Activated CD8-positive, alpha-beta T cell treated with anti-CD3 and anti-CD28 coated beads for 36 hours (primary cell): ENCODE measurements around the gene EVC. TPM values are rescaled to one million over a fixed set of nuclear protein-coding genes. Genes with fewer than 3 reads are reported as not detected.

ENCODE experiments used
- ATAC-seq: fragments of 200-7000 bp; cut with Tn5 transposase; one replicate; pipeline ENCODE4 v1.10.0; 2021; ENCODE audit warnings: mild to moderate bottlenecking, moderate library complexity
- CTCF ChIA-PET: fragments of 350-600 bp; sonication (Branson Sonifier 250); formaldehyde crosslinking; loops from one replicate; lab custom pipeline; 2021; ENCODE audit warnings: antibody characterized with exemption; lab: Charles Lee
- POLR2A ChIA-PET: fragments of 350-600 bp; sonication (Branson Sonifier 250); formaldehyde crosslinking; loops from one replicate; lab custom pipeline; 2021; ENCODE audit warnings: antibody characterized with exemption; lab: Charles Lee
- DNase-seq: peaks from one replicate; pipeline ENCODE4 v3.0.0-alpha.2; 2020
- H3K27ac Mint-ChIP-seq: one replicate; pipeline ENCODE4 v1.8.0; 2021; ENCODE audit warnings: mild to moderate bottlenecking, mixed read lengths
- H3K27me3 Mint-ChIP-seq: one replicate; pipeline ENCODE4 v1.8.0; 2021; ENCODE audit warnings: mixed read lengths
- H3K36me3 Mint-ChIP-seq: one replicate; pipeline ENCODE4 v1.8.0; 2021; ENCODE audit warnings: low read depth, mixed read lengths
- H3K4me1 Mint-ChIP-seq: one replicate; pipeline ENCODE4 v1.8.0; 2021; ENCODE audit warnings: low read depth, mixed read lengths
- H3K4me3 Mint-ChIP-seq: one replicate; pipeline ENCODE4 v1.8.0; 2021; ENCODE audit warnings: mild to moderate bottlenecking, moderate library complexity, mixed read lengths
- H3K9me3 Mint-ChIP-seq: one replicate; pipeline ENCODE4 v1.8.0; 2021; ENCODE audit warnings: mixed read lengths
- intact Hi-C: fragments of 100-400 bp; cut with micrococcal nuclease; formaldehyde crosslinking; loops from one replicate; pipeline ENCODE4 v1.10.0; 2022
- total RNA-seq, 2 experiments: library from RNA; stranded (reverse); gene quantifications; one replicate each; pipeline ENCODE4 v1.2.3, GENCODE V29; 2021
- TF ChIP-seq, protein P1 (sequence below): fragments of 200-600 bp; IDR thresholded peaks from one replicate; pipeline ENCODE4 v1.8.0; 2022; ENCODE audit warnings: antibody characterized with exemption, mild to moderate bottlenecking

The EVC gene
- total RNA-seq, 2 experiments from 2014 or later, result 2.0 to 2.5 TPM

- TF ChIP-seq, protein P1, sequence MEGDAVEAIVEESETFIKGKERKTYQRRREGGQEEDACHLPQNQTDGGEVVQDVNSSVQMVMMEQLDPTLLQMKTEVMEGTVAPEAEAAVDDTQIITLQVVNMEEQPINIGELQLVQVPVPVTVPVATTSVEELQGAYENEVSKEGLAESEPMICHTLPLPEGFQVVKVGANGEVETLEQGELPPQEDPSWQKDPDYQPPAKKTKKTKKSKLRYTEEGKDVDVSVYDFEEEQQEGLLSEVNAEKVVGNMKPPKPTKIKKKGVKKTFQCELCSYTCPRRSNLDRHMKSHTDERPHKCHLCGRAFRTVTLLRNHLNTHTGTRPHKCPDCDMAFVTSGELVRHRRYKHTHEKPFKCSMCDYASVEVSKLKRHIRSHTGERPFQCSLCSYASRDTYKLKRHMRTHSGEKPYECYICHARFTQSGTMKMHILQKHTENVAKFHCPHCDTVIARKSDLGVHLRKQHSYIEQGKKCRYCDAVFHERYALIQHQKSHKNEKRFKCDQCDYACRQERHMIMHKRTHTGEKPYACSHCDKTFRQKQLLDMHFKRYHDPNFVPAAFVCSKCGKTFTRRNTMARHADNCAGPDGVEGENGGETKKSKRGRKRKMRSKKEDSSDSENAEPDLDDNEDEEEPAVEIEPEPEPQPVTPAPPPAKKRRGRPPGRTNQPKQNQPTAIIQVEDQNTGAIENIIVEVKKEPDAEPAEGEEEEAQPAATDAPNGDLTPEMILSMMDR, result no peak
- Mint-ChIP-seq H3K36me3 (no peaks in the 10 kb centered on the region), H3K9me3 (no peaks in the 10 kb centered on the region), H3K27me3 (no peaks in the 10 kb centered on the region), H3K27ac (no peak overlapping the region), H3K4me1 (peaks cover 4% of the 10 kb centered on the region), H3K4me3 (no peak overlapping the region)
- DNase-seq (no peak), ATAC-seq (no peak)
- intact Hi-C loops, result no loop called here
- POLR2A ChIA-PET, result interaction anchor here (0.6 kb wide), 1 partner anchor 16 kb away, joined by 3 read pairs; no protein-coding TSS in a partner anchor
- CTCF ChIA-PET, result no interaction called here
These were observed 42.9 kb downstream of the EVC start for GRCh38 chr4:5753766-5754528.

GRCh38 chr4:5754529-5754881, 43.5 kb downstream of the EVC start:
- CTCF ChIA-PET, result no interaction called here
- intact Hi-C loops, result no loop called here
- Mint-ChIP-seq H3K27ac (no peak overlapping the region), H3K27me3 (no peaks in the 10 kb centered on the region), H3K9me3 (no peaks in the 10 kb centered on the region), H3K4me3 (no peak overlapping the region), H3K36me3 (no peaks in the 10 kb centered on the region), H3K4me1 (peaks cover 5% of the 10 kb centered on the region)
- DNase-seq (no peak), ATAC-seq (no peak)
- POLR2A ChIA-PET, result interaction anchor here (0.6 kb wide), 1 partner anchor 16 kb away, joined by 3 read pairs; no protein-coding TSS in a partner anchor
- TF ChIP-seq, protein P1, result no peak

GRCh38 chr4:5755161-5755560, 44.2 kb downstream of the EVC start:
- CTCF ChIA-PET, result no interaction called here
- ATAC-seq (no peak), DNase-seq (no peak)
- POLR2A ChIA-PET, result no interaction called here
- Mint-ChIP-seq H3K4me3 (no peak overlapping the region), H3K27me3 (no peaks in the 10 kb centered on the region), H3K4me1 (peaks cover 5% of the 10 kb centered on the region), H3K9me3 (no peaks in the 10 kb centered on the region), H3K27ac (no peak overlapping the region), H3K36me3 (no peaks in the 10 kb centered on the region)
- intact Hi-C loops, result no loop called here
- TF ChIP-seq, protein P1, result no peak

DNA sequence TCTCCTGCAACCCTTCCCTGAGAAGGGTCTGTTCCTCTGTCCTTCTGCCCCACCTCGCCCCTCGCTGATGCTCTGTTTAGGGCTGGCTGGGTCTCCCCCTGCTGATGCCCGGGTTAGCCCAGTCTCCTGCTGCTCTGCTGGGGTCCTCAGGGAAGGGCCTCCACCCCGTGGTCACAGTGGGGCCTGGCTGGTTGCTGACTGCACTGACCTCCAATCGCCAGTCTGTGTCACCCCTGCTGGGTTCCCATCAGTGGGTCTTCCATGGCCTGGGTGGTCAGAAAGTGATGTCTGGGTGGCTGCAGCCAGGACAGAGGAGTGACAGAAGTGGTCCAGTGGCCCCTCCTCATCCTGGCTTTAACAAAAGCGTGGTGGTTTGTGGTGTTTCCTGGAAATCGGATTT, 44.7 kb downstream of the EVC start:
- DNase-seq, result no peak
- H3K27me3 Mint-ChIP-seq, result no peaks in the 10 kb centered on the region
- H3K4me3 Mint-ChIP-seq, result no peak overlapping the region
- no peaks in the 10 kb centered on the region for H3K36me3 Mint-ChIP-seq
- TF ChIP-seq, protein P1, result no peak
- CTCF ChIA-PET, result no interaction called here
- H3K9me3 Mint-ChIP-seq, result no peaks in the 10 kb centered on the region
- peaks cover 5% of the 10 kb centered on the region for H3K4me1 Mint-ChIP-seq
- H3K27ac Mint-ChIP-seq, result no peak overlapping the region
- intact Hi-C loops, result no loop called here
- POLR2A ChIA-PET, result no interaction called here
- ATAC-seq, result no peak

DNA sequence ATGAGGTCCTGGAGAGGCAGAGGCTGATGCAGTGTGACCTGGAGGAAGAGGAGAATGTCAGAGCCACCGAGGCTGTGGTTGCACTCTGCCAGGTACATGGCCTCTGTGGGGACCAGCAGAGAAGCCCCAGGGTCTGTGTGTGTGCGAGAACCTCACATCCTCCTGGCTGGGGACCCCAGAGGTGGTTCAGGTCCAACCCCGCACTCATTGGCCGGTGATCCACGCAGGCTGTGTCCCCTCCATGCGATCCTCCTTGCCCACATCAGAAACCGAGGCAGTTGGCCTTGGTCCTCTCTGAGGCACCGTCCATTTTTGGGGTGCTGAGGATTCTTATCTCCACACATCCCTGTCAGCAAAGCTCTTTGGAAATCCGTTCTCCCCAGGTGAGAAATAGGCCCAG, 45.3 kb downstream of the EVC start:
- no peak overlapping the region for H3K27ac Mint-ChIP-seq
- intact Hi-C loops, result no loop called here
- TF ChIP-seq, protein P1, result no peak
- H3K4me3 Mint-ChIP-seq, result no peak overlapping the region
- DNase-seq, result no peak
- ATAC-seq, result no peak
- no peaks in the 10 kb centered on the region for H3K27me3 Mint-ChIP-seq
- ChIA-PET CTCF (no interaction called here), POLR2A (no interaction called here)
- H3K36me3 Mint-ChIP-seq, result no peaks in the 10 kb centered on the region
- no peaks in the 10 kb centered on the region for H3K9me3 Mint-ChIP-seq
- peaks cover 5% of the 10 kb centered on the region for H3K4me1 Mint-ChIP-seq
